Stimulated activated CD4-positive, alpha-beta T cell treated with anti-CD3 and anti-CD28 coated beads, Interleukin-1b, Interleukin-23, amount 100 ng/mL, for 48 hours (primary cell): ENCODE results near the gene MTMR2.

Experiments
- DNase-seq: peaks from one replicate; pipeline ENCODE4 v3.0.0-alpha.2; 2020

MTMR2 gene

GRCh38 chr11:95917193-95918036 lies 6.5 kb downstream of the MTMR2 start:
- no peak for DNase-seq

DNA sequence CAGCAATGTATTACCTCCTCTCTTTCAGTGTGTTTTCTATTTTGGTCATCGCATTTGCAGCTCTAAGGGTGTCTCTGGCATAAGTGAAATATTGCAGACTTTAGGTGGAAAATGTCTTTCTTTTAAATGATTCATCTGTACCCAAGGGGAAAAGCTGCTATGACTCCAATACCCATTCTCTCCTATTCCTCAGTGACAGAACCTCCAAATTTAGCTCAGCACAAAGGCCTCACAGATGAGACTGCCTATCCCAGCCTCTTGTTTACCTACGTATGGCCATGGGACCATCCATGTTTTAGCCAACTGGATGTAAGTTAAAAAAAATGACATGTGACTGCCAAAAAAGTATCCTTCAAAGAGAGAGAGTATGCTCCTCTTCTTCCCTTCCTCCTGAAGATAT lies 7.9 kb downstream of the MTMR2 start:
- no peak for DNase-seq

DNA sequence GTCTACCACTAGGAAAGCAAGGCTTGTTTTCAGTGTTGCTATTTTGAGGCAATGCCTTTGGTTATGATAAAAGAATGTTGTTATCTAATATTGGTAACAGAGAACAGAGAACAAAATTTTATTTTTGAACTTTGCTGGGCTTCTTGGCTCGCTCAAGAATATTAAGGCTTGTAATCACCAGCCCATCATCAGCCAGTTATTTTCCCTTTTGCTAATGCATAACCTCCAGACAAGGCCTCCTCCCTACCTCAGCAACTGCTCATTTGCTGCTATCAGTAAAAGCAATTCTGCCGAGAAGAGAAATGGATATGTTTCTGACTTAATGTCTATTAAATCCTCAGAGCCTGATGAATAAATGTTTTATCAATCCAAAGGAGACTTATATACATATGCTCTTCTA lies 8.9 kb downstream of the MTMR2 start:
- DNase-seq: no peak

GRCh38 chr11:95913830-95914615 lies 9.9 kb downstream of the MTMR2 start:
- DNase-seq: no peak

DNA sequence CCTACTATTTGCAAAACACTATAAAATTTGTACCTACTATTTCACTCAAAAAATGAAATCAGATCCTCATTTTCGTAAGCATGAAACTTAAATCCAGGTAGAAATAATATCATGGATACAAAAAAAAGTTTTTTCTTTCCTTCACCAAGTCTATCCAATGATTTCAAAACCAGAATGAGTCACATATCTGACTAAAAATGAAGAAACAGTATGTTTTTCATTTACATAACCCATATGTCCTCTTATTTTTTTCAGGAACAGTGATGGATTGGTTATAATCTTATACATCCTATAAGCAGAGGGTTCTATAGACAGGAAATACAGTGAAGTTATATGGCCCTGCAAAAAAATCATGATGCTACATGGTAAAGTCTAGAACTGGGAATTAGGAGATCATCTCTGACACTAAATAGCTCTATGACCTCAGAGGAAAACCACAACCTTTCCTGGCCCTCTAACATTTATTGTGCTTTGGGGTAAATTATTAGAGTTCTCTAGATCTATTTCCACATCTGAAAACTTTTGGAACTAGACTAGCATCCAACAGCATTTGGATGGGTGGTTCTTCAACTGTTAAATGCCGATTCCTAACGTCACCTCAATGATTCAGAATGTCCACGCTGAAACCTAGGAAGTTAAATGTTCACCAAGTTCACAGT lies 10.9 kb downstream of the MTMR2 start:
- DNase-seq: no peak

DNA sequence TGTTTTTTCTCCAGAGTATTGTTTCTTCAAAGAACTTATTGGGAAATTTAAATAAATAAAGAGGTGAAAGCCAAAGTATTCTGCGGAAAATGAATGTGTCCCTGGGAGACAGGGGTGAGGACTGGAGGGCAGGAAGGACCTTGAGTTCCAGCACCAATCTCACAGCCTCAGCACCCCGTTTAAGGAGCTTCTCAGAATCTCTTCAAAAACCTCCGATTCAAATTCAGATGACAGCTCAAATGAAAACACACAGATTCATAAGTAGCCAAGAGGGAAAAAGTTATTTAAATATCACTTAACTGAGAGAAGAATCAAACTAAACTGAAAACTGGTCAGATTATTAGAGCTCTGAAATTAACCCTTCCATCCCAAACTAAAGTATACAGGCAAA lies 12.5 kb downstream of the MTMR2 start:
- DNase-seq: no peak

DNA sequence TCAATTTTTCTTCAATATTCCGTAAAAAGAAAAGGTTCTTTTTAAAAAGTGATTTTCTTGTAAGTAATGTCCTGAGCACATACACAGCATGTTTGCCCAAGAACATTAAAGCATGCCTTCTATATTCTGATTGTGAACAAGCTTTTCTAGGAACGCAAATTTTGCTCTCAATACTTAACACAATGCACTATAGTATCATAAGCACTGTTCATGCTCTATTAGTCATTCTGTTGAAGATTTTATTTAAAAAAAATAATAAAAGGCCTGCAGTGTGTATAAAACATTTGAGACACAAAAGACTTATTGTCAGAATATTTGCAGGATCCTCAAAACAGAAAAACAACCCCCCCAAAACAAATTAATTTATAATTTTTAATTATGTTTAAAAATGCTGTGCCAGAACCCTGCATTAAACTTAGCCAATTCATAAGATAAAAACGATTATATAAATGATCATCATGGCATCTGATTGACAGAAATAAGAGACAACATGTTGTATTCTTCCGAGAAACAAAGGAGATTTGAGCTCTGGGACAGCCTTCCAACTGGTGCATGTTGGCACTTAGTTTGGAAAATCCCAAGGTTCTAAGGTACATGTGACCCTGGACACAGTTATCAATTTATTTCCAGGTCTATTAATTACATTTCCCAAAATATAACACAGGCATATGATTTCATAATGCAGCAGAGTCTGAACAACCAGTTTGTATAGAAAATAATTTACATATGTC lies 13.1 kb downstream of the MTMR2 start:
- no peak for DNase-seq

GRCh38 chr11:95908826-95909225 lies 15.1 kb downstream of the MTMR2 start:
- no peak for DNase-seq

- DNase-seq: no peak
These were observed 16.4 kb downstream of the MTMR2 start for GRCh38 chr11:95907476-95907875.

GRCh38 chr11:95904009-95904650 lies 19.8 kb downstream of the MTMR2 start:
- no peak for DNase-seq

DNA sequence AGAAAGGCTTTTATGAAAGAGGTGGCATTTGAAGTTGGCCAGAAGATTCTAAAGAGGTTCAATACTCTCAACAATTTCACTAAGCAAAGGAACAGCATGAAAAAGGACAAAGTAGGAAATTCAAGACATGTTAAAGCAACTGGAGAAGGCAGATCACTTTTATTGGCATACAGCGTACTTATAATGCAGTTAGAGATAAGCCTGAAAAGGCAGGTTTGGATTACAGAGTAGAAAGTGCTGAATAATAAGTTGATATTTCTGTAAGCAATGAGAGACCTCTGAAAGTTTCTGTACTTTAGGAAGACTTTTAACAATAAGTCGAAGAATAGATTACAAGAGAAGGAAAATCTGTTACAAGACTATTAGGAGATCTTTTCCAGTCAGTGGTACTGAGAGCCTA lies 25.1 kb downstream of the MTMR2 start:
- no peak for DNase-seq

GRCh38 chr11:95897731-95898130 lies 26.2 kb downstream of the MTMR2 start:
- no peak for DNase-seq

DNA sequence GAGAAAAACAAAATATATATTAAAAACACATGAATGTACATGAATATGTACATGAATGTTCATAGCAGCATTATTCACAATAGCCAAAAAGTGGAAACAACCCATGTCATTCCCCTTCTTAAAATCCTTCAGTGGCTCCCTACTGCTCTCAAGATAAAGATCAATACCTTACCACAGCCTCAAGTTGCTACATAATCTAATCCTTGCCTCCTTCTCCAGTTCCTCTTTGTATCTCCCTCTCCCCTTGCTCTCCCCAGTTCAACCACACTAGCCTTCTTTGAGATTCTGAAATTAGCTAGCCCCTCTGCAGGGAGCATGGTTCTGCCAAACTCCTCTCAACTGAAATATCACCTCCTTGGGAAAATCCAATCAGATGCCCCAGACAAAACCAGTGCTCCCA lies 28.1 kb downstream of the MTMR2 start:
- DNase-seq: no peak

DNA sequence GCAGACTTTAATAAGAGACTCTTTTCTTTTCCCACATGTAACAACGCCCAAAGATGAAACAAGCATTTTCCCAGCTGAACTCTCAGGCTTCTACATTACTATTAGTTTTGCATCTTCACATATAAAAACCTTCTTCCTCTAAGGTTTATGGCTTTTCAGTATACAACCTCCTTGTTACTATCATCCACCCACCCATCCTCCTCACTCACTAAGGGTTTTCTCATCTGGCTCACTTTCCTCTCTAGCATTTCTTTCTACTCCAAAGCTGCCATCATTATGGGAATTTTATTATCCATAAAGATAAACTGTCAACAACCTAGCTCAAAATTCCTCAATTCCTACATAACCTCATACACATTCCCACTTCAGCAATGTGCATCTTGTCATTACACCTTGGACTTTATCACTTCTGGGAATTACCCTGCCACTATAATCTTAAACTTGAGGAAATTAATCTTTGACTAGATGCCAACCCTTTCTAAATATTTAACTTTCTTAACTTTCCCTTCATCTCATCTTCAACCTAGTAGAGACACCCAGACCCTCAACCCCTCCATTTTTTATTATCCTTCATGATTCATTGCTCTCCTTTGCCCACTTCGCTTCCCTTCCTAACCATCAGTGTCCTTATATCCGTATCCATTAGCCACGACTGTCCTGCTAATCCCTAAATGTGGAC lies 30.9 kb downstream of the MTMR2 start:
- no peak for DNase-seq

DNA sequence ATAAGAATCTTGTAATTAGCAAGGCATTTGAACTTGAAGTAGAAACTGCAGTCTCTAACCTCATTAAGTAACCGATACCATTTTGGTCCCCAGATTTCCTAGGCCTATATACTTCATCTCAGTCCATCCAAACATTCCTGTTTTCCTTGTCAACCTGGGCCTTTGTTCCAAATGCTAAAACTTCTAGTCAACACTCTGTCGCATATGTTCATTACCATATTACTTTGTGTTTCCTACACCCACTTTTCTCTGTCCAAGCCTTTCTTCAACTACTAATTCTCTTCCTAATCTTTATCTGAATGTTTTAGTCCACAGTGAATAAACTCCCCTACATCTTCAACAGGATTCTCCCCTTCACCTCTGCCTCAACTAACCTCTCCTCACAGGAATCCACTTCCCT lies 31.4 kb downstream of the MTMR2 start:
- DNase-seq: no peak

GRCh38 chr11:95891423-95892170 lies 32.3 kb downstream of the MTMR2 start:
- DNase-seq: no peak

- no peak for DNase-seq
These were observed 35.1 kb downstream of the MTMR2 start for GRCh38 chr11:95888852-95889251.

DNA sequence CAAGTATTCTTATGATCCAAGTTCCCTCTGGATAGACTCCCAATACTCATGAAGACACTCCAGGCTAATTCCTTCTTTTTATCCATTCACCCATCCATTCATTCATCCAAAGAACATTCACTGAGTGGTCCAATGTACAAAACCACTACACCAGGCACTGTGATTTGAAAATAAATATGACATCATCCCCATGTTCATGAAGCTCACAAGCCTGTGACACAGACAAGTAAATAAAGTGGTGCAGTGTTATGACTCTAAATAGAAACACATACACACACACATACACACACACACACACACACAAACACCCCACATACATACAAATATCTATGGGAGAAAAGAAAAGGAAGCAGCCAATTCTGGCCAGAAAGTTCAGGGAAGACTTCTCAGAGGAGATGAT lies 35.5 kb downstream of the MTMR2 start:
- no peak for DNase-seq

- DNase-seq: no peak
These were observed 37.4 kb downstream of the MTMR2 start for GRCh38 chr11:95886462-95886861.

GRCh38 chr11:95884802-95885201 lies 39.1 kb downstream of the MTMR2 start:
- no peak for DNase-seq

GRCh38 chr11:95884376-95884775 lies 39.5 kb downstream of the MTMR2 start:
- DNase-seq: no peak
